Muscle of back (tissue), 13 donors: ENCODE data around the gene SLITRK1. TPM values are rescaled to one million over a fixed set of nuclear protein-coding genes. Genes with fewer than 3 reads are reported as not detected.
A peak's percentile ranks its signal among the peaks of the same experiment; 100 is the strongest.

Source experiments
- DNase-seq, 3 donors: peaks; one replicate each; pipeline versions ENCODE4 v3.0.0 to v3.0.0-alpha.2; 2013
- long read RNA-seq, 9 donors: transcript quantifications; one replicate each; lab custom pipeline, GENCODE V29; 2026
- polyA plus RNA-seq, 10 donors: library from polyadenylated mRNA; unstranded; fragments of 120-200 nt; gene quantifications; one replicate each; pipeline ENCODE4 v1.2.1, GENCODE V29; 2013; ENCODE audit not compliant: insufficient read length in 10 of 10

The SLITRK1 gene, protein sequence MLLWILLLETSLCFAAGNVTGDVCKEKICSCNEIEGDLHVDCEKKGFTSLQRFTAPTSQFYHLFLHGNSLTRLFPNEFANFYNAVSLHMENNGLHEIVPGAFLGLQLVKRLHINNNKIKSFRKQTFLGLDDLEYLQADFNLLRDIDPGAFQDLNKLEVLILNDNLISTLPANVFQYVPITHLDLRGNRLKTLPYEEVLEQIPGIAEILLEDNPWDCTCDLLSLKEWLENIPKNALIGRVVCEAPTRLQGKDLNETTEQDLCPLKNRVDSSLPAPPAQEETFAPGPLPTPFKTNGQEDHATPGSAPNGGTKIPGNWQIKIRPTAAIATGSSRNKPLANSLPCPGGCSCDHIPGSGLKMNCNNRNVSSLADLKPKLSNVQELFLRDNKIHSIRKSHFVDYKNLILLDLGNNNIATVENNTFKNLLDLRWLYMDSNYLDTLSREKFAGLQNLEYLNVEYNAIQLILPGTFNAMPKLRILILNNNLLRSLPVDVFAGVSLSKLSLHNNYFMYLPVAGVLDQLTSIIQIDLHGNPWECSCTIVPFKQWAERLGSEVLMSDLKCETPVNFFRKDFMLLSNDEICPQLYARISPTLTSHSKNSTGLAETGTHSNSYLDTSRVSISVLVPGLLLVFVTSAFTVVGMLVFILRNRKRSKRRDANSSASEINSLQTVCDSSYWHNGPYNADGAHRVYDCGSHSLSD
- polyA plus RNA-seq = under 1 TPM; 0.11 to 0.98 (median 0.46) TPM
- long read RNA-seq, donor 1, full-length matches to known transcripts = 1 of 1 reads
- long read RNA-seq, donor 1, partial matches to known transcripts = 0 of 1 reads
- long read RNA-seq, donor 1, other reads (novel, unspliced or antisense) = 0 of 1 reads
- long read RNA-seq, donor 2 = 0 reads
- long read RNA-seq, donor 3 = 0 reads
- long read RNA-seq, donor 4 = 0 reads
- long read RNA-seq, donor 5, full-length matches to known transcripts = 3 of 3 reads
- long read RNA-seq, donor 5, partial matches to known transcripts = 0 of 3 reads
- long read RNA-seq, donor 5, other reads (novel, unspliced or antisense) = 0 of 3 reads
- long read RNA-seq, donor 6, full-length matches to known transcripts = 2 of 2 reads
- long read RNA-seq, donor 6, partial matches to known transcripts = 0 of 2 reads
- long read RNA-seq, donor 6, other reads (novel, unspliced or antisense) = 0 of 2 reads
- long read RNA-seq, donor 7, full-length matches to known transcripts = 2 of 2 reads
- long read RNA-seq, donor 7, partial matches to known transcripts = 0 of 2 reads
- long read RNA-seq, donor 7, other reads (novel, unspliced or antisense) = 0 of 2 reads
- long read RNA-seq, donor 8, full-length matches to known transcripts = 1 of 1 reads
- long read RNA-seq, donor 8, partial matches to known transcripts = 0 of 1 reads
- long read RNA-seq, donor 8, other reads (novel, unspliced or antisense) = 0 of 1 reads
- long read RNA-seq, donor 9 = 0 reads

DNA sequence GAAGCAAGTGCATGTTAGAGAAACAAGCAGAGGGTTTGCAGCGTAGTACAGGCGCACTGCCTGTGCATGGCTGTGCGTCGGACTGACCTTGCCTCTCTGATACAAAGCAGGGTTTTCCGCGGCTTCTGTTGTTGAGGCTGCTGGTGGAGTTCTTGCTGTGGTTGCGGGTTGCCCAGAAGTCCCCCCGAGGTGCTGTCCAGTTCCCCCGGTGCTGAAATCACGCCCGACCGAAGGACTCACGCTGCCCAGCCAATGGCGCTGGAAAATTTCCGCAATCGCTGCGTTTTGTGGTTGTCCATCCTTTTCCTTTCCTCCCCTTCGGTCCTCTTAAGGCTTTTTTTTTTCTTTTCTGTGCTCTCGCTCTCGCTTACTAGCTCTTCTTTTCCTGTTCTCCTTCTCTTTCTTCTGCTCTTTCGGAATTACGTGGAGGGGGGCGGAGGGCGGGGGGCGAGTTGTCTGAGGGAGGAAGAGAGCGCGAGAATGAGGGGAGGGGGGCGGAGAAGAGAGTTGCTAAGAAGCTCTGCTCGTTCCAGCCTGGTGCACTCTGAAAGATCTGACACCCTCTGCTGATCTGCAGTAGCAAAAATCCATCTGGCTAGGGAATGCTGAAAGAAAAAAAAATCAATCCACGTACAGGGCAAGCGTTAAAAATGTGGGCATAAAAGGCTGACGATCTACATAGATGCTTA is at the start of gene SLITRK1:
TSS of gene SLITRK1 (minus strand) at position 558 of the 689 bp plus-strand sequence. CDS start 967 bp downstream, outside the sequence.
- peak; percentile 57 to 90 (median 78) for DNase-seq

DNA sequence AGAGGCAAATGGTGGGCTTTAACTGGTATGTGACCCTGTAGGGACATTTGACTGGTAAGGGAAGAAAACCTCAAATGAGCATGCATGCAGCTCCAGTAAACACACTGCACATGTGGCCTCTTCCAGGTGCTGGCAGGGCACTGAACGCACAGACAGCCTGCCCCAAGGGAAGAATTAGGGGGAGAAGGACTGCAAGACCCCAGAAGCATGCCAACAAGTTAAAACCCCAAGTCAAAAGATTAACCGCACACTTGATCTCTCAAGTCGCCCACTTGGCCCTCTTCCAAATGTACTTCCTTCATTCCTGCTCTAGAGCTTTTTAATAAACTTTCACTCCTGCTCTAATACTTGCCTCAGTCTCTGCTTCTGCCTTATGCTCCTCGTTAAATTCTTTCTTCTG is 46.9 kb upstream of the SLITRK1 start:
- DNase-seq = no peak

DNA sequence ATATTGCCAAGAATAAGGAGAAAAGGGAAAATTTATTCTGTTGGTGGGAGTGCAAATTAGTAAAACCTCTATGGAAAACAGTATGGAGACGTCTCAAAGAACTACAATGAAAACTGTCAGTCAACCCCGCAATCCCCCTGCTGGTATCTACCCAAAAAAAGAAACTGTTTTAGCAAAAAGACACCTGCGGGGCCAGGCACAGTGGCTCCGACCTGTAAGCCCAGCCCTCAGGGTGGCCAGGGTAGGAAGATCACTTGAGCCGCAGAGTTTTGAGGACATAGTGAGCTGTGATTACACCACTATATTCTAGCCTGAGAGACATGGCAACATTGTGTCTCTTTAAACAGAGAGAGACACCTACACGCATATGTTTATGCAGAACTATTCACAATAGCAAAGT is 37.5 kb upstream of the SLITRK1 start:
- DNase-seq = no peak

DNA sequence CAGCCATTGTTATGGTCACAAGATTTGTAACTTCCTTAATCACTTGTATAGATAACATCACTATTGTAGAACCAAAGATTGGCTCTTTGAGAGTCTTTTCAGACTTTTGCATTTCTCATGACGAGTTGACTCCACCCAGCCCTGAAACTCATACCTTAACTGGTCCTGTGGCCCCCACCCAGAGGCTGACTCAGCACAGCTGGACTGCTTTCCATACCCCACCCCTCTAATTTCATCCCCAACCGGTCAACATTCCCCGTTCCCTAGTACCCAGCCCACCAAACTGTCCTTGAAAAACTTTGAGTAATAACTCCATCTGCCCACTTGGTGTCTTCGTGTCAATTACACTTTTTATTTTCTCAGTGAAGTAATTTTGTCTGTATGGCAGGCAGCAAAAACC is 32.1 kb upstream of the SLITRK1 start:
- DNase-seq = no peak

DNA sequence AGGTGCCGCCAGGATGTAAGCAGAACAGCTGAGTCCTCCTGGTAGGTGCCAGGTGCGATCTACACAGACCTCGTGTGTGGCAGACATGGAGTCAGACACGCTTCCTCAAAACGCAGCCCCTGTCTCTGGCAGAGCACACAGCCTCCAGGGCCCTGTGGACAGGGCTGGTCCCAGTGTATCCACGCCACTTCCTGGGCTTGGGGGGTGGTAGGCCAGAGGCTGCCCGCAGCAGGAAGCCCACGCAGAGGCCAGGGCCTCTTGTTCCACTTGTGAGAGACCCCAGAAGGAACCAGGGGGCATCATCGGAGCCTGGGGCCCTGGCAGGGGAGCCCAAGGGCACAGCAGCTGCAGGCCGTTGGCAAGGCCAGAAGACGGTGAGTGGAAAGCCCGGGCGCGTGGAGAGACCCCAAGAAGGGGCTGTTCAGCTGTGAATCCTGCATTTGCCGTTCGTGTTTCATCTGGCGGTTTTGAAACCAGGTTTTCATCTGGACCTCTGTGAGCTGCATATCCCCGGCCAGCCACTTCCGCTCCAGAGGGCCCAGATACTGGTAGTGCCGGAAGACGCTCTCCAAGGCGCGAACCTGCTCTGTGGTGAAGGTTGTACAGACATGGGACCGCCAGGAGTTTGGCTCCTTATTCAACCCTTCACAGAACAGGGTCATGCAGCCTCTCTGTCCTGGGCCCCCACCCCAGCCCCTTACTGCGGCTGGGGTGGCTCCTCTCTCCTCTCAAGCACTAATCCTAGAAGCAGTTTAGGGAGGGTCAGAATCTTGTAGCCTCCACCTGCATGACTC is 25.1 kb upstream of the SLITRK1 start:
- DNase-seq = no peak

DNA sequence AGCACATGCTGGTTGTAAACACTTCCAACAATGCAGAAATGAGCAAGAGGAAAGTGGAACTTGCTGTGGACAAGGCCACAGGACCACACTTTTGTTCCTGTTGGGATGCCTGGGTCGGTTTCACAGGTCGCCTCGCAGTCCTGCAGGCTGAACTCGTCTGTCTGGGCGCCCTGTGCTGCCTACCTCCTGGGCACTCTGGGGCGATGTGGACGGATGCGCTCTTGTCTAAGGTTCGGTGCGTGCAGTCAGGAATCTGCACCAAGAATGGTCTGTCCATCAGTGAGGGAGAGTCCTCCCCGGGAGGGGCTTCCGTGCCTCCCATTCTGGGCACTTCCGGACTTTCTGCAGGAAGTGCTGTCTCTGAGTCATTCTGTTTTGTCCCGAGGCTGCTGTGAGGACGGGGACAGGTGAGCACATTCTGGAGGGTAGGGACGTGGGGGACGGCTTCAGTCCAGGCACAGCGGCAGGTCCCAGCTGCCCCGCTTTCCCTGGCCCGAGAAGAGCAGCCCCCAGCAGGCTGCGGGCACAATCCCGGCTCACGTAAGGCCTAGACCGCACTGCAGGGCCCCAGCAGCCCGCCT is 24.1 kb upstream of the SLITRK1 start:
- no peak for DNase-seq

DNA sequence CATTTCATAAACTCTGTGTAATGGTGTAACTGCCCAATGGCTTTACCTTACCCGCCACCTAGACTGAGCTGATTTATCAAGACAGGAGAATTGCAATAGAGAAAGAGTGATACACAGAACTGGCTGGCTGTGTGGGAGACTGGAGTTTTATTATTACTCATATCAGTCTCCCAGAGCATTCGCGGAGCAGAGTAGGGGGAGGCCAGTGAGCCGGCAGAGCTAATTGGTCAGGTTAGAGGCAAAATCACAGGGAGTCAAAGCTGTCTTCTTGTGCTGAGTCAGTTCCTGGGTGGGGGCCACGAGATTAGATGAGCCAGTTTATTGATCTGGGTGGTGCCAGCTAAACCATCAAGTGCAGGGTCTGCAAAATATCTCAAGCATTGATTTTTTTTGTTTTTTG is 23.4 kb upstream of the SLITRK1 start:
- no peak for DNase-seq

DNA sequence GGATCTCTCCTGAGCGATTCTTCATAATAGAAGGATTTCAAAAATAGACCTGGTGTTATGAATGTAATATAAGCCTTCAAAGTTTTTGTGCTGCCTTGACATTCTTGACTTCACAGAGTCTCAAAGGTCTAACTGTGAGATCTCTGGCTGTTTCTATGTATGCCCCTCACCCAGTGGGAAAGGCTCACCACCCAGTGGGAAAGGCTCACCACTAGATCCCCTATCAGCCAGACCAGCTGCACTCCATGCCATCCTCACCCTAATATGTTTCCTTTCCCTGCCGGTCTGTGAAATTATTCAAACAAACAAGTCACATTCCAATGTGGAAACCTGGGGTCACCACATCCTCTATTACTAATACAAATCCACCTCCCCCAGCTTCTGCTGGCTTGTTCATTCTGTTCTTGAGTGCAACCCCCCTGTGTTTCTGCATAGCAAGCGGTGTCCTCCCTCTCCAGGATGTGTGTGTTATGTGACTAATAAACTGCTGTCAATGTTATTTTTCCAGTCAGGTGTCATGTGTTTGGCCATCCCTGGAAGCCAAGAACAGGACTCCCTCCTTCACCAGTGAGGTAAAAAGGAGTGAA is 13.8 kb upstream of the SLITRK1 start:
- DNase-seq = peak in 1 of 3 donors; percentile 2

DNA sequence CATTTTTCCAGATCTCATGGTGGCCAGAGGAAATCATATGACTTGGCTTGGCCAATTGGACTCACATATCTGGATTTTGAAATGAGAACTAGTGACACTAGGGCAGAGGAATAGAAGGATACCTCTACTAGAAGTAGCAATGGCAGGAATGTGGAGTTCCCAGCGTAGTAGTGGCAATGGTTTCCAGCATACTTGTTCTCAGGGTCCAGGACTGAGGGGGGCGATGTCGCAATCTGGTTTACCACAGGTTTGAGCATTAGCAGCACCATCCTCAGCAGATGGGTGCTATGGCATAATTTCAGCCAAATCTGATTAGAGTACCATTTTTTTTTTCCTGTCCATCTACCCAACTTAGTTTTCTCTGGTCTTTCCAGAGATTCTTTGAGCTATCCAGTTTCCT is 8.1 kb upstream of the SLITRK1 start:
- no peak for DNase-seq

DNA sequence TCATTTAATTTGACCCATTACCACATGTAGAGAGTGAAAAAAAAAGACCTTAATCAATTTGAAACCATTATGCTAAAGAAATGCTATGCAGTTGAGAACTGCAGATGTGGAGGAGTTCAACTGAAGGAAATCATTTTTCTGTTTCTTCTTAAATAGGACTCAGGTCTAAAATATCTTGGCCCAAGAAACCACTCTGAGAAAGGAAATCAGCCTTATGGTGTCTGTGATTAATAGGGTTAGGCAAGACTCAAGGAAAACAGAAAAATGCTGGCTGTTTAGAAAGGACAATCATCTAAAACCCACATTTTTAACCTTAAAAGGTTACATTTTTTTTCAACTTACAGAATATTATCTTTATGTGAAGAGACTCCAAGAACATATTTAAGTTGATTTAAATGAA is 1.9 kb upstream of the SLITRK1 start:
- no peak for DNase-seq

DNA sequence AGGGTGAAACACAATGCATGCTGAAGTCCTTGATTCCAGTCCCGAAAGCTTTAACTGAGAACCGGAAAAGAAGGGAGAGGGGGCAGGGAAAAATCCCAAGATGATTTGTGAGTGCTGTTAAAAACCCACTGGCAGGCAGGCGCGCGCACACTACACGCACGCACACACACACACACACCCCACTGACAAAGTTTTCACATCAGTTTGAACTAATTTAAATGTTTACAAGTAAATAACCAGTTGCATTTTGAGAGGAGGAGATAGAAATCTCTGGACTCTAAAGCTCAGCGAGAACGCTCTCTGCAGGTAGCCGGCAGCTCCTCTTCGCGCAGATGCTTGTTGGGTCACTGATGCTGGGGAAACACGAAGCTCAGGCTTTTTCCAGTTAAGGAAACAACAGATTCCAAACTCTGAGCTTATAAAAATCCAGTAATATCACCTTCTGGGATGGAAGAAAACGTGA is 818 bp upstream of the SLITRK1 start:
- DNase-seq = peak in 1 of 3 donors; percentile 14

DNA sequence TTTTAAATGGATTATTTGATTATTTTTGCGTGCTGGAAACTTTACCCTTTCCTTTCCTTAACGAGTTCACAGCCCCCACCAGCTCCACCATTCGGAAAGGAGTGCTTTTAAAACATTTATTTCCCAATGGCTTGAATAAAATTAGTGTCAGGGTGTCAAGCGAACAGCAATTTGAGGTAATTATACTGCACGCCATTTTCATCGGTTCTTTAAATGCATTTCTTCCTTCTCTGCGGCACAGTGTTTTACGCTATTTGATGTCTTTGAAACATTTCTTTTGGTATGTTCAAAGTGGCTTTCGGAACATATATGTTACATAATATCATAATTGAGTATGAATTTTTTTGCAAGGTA is 309 bp upstream of the SLITRK1 start:
- DNase-seq = no peak

DNA sequence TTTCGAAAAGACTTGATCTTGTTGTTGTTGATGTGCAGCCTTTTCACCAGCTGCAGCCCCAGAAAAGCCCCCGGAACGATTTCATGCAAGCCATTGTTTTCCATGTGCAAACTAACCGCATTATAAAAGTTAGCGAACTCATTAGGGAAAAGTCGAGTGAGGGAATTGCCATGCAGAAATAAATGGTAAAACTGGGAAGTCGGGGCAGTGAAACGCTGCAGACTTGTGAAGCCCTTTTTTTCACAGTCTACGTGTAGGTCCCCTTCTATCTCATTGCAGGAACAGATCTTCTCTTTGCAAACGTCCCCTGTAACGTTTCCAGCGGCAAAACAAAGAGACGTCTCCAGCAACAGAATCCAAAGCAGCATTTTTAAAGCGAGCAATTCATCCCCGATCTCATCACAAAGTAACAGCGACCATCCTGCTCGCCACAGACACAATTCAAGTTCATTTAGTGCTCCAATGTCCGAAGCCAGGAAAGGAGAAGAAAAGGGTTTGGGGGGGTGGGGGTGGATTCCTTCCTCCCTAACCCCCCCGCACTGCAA is 1.1 kb downstream of the SLITRK1 start:
- peak in 1 of 3 donors; percentile 17 for DNase-seq

DNA sequence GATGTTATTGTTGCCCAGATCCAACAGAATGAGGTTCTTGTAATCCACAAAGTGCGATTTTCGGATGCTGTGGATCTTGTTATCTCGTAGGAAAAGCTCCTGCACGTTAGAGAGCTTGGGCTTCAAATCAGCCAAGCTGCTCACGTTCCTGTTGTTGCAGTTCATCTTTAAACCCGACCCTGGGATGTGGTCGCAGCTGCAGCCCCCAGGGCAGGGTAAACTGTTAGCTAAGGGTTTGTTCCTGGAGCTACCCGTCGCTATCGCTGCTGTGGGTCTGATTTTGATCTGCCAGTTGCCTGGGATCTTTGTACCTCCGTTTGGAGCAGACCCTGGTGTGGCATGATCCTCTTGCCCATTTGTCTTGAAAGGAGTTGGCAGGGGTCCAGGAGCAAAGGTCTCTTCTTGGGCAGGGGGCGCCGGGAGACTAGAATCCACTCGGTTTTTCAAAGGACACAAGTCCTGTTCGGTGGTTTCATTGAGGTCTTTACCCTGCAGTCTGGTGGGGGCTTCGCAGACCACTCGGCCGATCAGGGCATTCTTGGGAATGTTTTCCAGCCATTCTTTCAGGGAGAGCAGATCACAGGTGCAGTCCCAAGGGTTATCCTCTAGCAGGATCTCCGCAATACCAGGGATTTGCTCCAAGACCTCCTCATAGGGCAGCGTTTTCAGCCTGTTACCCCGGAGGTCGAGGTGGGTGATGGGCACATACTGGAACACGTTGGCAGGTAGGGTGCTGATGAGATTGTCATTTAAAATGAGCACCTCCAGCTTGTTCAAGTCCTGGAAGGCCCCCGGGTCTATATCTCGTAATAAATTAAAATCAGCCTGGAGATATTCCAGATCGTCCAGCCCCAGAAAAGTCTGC is 1.8 kb downstream of the SLITRK1 start:
- DNase-seq = peak in 1 of 3 donors; percentile 8

DNA sequence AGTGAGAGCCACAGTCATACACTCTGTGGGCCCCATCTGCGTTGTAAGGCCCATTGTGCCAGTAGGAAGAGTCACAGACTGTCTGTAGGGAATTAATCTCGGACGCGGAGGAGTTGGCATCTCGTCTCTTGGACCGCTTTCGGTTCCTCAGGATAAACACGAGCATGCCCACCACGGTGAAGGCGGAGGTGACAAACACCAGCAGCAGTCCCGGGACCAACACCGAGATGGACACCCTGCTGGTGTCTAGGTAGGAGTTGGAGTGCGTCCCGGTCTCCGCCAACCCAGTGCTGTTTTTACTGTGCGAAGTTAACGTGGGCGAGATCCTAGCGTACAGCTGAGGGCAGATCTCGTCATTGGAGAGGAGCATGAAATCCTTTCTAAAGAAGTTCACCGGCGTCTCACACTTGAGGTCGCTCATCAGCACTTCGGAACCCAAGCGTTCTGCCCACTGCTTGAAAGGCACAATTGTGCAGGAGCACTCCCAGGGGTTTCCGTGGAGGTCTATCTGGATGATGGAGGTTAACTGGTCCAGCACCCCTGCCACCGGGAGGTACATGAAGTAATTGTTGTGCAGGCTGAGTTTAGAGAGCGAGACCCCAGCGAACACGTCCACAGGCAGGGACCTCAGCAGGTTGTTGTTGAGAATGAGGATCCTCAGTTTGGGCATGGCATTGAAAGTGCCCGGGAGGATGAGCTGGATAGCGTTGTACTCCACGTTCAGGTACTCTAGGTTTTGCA is 2.7 kb downstream of the SLITRK1 start:
- peak in 1 of 3 donors; percentile 31 for DNase-seq

DNA sequence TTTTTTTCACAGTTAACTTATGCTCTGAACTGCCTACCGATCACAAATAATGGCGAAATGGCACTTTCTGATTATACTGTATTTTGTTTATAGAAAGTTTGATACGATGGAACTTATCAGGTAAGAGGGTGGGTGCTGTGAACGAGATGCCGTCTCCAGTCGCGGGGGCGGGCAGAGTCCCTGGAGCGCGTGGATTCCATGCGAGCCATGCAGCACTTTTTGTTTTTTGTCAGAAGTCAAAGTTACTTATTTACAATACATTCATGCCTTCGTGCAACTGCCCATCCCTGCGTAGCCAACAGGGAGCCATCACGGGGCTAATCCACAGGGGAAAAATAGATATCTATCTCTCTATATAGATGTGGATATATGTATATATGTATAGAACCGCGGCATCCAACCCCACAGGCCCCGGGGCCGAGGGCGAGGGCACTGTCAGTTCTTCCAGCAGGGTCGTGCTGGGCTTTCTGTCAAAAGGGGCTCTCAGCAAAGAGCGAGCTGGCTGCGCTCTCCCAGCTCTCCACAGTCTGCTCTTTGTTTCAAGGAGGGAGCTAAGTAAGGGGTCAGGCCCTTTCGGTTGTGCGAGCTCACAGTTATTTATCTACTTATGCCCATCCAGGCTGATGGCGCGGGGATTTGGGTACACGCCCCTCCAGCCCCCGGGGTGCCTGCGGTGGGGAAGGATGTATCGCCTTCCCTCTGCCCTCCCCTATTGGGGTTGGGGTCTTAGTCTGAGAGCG is 3.4 kb downstream of the SLITRK1 start:
- DNase-seq = peak in 1 of 3 donors; percentile 9
